Astrocyte of the hippocampus (primary cell): ENCODE results near the gene SEPTIN6.
"Not testable (repeated sequence)": the region's sequence is repeated elsewhere in the genome, so short reads cannot be mapped to it uniquely, and the experiment has no call there.

Experiments
- DNase-seq: peaks from one replicate; pipeline ENCODE4 v3.0.0; 2011; ENCODE audit warnings: low read depth, low spot score

Gene SEPTIN6

DNA sequence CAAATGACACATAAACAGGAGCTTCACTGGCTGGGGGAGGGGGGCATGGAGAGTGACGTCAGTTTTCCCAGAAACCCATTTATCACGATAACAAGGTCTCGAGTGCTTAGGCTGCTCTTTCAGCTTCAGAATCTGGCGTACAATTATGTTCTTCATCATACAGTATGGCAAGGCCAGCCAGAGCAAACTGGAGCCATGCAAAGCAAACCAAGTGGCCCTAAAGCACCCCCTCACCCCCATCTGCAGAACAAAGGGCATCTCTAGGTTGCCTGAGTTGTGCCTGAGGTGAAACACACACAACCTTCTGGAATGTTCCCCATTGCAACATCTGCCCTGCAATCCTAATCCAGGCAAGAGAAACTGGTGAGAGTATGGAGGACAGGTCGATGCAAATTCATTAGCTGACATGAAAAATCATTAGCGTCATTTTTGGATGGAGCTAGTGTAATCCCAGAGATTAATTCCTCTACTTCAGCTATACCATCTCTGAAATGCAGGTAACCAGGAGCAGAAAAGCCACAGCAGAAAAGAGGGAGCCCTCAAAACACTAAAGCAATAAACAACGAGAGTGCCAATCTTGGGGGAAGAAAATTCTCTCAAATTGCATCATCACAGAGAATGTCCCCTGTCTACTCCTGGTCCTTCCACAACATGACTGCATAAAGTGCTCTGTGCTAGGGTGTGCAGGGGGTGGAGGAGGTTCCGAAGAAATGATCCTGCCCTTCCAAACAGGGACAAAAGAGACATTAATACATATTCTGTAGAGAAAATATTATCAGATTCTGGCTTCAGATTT, 1.8 kb downstream of the SEPTIN6 start:
- DNase-seq: no peak

DNA sequence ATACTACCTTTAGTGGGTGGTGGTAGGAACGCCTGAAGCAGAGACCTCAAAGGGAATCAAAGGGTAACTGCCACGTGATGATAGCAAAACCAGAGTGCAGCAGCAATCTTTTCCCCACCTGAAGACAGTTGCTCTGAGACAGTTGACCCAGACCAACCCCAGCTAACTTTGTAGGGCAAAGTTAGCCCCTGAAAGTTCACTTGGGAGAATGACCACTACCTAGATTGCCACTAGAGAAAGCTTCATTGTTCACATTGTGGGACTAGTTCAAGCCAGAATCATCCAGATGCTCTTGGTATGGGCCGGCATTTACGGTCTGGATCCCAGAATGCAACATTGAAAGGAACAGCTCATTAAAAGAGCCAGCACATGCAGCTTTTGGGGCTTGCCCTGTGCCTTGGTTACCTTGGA, 4.1 kb downstream of the SEPTIN6 start:
- DNase-seq: no peak

DNA sequence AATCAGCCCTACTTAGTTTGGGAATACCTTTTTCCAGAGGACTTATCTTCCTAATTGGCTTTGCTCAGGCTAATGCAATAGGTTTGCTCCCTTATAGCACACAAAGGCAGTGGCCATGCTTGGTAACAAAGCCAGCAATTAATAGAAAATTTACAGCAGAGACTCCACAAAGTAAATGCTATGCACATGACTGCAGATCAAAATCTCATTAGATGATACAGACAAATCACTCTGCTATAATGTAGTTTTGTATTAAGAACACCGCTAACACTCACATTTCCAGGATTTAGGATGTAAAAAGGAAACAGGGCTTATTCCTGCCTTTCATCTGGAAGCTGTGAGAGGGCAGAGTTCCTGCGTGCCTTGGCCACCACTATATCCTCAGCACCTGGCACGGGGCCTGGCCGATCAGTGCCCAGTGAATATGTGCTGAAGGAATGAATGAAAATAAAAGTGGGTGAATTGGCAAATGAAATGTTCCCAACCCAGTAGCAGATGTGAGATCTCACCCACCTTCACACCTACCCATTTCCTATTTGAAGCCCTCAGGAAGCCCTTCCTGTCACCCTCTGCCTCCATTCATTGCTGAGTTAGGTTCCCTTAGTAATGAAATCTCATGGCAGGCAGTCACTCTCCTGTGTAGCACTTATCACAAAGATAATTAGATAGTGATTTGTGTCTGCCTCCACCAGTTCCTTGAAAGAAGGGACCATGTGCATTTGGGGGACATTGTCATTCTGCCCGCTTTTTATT, 5.1 kb downstream of the SEPTIN6 start:
- DNase-seq: peak; percentile 35

- DNase-seq: no peak
Measured at GRCh38 chrX:119686087-119686691, 6.8 kb downstream of the SEPTIN6 start.

DNA sequence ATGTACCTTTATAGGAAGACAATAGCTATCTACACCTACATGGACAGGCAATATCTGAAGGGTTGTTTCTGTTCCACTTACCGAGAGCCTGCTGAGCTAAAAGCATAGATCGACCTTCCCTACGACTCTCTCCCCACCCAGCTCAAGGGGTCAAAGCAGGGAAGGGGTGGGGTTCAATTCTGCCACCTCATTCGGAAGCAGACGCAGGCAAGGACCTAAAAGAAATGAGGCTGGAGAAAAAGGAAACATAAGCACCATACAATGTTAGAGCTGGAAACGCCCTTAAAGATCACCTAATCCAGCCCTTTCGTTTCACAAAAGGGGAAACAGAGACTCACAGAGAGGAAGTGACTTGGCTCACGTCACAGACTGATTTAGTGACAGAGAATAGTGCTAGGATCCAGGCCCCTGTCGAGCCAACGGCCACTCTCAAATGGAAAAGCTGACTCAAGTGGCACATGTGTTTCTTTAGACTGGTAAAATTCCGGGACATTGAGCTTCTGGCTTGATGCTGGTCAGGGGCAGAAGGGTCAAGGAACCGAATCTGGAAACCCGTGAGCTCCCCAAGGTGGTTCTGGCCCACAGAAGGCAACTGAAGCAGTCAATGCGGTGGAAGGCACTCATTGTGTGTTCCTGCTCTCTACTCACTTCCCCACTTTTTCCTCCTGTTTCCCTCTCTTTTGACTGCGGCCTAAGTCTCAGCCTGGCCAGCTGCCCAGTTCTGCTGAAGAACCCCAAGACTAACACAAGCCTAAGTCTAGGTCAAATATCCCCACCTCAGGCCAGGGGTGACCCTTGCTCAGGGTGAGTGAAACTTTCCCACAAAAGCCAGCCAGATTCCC, 7.5 kb downstream of the SEPTIN6 start:
- DNase-seq: no peak

- no peak for DNase-seq
Measured at GRCh38 chrX:119684916-119685224, 8.1 kb downstream of the SEPTIN6 start.

DNA sequence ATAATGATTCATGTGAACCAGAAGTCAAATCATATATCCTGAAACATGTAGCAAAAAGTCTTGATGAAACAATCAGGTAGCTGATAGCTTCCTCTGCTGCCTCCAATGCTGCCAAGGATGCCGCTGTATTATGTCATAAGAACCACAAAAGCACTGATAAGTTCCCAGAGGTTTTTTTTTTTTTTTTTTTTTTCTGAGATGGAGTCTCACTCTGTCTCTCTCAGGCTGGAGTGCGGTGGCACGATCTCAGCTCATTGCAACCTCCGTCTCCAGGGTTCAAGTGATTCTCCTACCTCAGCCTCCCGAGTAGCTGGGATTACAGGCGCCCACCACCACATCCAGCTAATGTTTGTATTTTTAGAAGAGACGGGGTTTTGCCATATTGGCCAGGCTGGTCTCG, 8.7 kb downstream of the SEPTIN6 start:
- DNase-seq: not testable (repeated sequence)

DNA sequence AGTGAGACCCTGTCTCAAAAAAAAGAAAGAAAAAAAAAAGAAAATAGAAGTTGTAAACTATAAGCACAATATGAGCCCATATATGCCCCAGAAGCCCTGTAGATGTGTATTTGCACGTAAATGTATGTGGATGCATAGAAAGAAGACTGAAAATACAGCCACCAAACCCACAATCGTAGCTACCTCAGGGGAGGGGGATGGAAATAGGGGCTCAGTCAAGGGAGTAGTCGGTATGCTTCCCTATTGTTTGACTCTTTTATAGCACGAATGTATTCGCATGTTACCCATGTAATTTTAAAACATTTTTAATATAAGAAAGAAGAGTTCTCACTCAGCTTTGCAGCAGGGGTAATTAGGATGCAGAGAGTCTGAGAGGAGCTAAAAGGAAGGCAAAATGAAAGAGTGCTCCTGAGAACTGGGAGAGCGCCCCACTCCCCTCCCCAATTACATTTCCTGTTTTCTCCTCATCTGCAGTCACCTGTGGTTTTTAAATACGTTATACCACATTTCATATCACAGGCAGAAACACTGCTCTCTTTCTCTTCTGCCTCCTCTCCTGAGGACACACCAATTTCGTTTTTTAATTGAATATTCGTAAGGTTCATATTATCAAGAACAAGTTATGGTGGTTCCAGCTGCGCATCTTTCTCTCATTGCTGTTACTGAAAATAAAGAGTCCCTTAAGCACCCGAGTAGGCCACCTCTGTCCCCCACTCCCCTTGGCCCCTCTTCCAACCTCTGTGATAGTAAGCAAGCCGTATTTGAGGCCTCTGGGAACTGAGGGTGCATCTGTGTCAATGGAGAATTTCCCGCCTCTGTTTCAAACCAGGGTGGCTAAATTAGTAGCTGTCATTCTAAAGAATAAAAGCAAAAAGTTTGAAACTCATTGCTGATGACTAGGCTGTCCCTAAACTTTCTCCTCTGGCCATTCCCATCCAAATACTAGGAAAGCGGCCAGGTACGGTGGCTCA, 10.7 kb downstream of the SEPTIN6 start:
- DNase-seq: no peak

DNA sequence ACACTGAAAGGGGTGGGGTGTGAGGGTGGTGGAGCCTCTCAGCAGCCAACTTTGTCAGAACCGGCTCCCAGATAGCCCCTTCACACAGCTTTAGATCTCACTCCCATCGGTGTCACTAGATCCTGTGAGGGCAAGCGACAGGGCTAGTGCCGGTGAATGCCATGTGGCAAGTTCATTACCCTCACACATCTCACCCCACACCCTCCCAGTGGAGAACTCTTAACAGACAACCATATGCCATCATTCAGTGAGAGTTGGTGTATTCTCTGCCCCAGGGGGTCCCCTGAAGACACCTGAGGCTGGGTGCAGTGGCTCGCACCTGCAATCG, 15.3 kb downstream of the SEPTIN6 start:
- no peak for DNase-seq

DNA sequence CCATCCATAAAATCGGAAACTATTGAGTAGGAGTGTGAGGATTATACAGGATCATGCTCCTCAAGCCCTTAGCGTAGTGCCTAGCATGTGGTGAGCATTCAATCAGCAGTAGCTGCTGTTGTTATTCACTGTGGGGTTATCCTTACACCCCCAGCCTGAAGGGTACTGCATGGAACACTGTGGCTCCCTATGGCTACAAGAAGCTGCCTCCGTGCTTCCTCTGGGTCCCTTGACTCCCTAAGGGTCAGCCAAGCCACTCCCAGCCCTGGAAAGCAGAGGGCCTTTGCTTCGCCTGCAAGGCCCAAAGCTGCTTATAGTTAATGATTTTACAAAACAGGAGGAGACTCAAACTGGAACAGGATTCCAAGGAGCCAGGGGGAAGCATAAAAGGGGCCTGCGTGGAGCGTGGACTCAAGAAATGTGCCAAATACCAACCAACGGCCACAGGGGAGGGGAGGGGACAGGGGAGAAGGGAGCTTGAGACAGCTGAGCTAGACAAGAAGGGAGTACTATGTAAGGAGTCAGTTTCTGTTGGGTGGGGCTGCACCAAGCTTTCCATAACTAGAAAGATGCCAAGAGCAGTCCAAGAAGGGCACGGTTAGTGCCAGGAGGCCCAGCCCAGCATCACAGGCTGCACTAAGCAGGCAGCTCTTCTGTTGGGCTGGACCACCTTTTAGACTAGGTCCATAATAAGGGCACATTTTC, 15.9 kb downstream of the SEPTIN6 start:
- DNase-seq: no peak

GRCh38 chrX:119673336-119673735, 19.6 kb downstream of the SEPTIN6 start:
- DNase-seq: no peak

GRCh38 chrX:119672426-119672825, 20.5 kb downstream of the SEPTIN6 start:
- DNase-seq: no peak

DNA sequence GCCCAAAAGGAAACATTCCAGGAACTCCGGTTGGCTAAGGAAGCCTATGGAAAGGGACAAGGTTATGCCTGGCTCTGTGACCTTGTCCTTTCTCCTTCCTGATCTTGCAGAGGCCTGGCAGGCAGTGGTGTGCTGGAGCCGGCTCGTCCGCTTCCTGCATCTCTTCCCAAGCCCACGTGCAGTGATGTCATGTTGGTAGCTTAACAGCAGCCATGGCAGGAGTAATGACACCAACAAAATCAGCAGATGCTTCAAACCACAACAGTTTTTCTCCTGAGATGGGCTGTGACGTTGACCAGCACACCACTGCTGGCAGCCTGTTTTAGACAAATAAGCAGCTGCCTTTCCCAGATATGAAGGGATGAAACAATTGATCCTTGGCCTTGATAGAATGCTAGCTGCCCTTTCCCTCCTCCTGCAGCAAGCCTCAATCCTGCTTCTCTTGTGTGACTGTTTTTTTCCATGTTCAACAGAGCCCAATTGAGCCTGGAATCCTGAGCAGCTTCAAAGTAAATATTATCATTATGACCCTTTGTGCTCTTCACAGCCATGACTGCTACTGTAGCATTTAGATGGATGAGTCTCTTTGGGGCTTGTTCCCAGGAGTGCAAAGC, 23.4 kb downstream of the SEPTIN6 start:
- no peak for DNase-seq

- DNase-seq: no peak
Measured at GRCh38 chrX:119667111-119667878, 25.7 kb downstream of the SEPTIN6 start.

- DNase-seq: not testable (repeated sequence)
Measured at GRCh38 chrX:119664877-119665276, 28.1 kb downstream of the SEPTIN6 start.

DNA sequence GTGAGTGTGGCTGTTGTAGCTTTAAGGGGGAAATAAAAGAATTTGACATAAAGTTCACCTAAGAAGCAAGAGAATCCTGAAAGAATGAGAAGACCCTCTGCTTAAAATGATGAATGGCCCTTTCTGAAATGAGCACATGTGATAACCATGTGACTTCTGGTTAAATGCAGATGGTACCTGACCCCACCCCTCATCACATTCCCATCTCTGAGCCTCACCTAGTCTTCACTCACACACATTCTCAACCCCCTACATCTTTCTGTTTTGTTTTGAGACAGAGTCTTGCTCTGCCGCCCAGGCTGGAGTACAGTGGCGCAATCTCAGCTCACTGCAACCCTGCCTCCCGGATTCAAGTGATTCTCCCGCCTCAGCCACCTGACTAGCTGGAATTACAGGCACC, 31.5 kb downstream of the SEPTIN6 start:
- no peak for DNase-seq

DNA sequence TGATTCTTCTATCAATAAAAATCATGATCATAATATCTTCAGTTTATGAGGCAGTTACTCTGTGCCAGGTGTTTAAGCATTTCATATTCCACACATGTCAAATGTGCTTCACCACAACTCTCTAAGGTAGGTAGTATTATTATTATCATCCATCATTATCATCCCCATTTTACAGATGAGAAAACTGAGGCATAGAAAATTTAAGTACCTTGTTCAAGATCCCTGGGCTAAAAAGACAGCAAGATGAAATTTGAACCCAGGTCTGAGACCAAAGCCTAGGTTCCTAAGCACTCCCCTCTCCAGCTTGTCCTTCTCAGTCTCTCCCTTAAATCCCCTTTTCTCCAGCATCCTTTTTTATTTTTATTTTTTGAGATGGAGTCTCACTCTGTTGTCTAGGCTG, 33.4 kb downstream of the SEPTIN6 start:
- no peak for DNase-seq

DNA sequence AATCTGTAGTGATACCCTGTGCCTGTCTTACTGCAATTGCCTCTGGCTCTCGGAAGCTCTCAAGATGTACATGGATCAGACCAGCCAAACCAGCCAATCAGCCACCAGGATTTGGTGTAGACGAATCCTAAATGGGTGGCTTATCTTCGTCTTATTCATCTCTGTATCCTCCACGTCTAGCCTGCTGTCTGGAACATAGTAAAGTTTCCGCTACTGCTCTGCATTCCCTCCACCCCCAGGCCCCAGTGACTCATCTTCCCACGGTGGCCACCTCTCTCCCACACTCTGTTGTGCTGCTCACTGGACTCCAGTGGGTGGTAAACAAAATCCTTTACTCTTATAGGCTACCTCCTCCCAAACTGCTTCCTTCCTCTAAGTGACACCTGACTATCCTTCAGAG, 37.8 kb downstream of the SEPTIN6 start:
- DNase-seq: peak; percentile 77

DNA sequence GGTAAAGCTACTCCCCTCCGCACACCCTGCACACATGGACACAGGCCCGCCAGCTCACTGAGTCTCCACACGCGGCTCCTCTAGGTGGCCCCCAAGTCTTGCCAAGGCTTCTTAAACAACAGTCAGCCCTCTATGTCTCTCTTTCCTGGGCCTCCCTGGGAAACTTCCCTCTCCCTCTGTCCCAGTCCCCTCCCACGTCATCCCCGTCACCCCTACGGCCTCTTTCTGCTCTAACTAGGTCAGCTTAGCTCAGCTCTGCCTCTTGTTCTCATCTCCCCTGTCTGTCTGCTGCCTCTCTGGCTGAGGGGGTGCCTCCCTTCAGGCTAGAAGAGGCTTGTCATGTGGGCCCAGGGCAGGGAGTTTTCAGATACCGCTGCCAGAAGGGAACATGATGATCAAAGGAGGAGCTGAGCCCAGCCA, 38.8 kb downstream of the SEPTIN6 start:
- DNase-seq: peak; percentile 26
